OCI-LY1 (cell line): ENCODE data around the gene ZP2.

ENCODE experiments used
- H2AFZ ChIP-seq: fragments of 200-600 bp; sonication (generic), shearing (Covaris generic); 2 replicates; pipeline ENCODE4 v1.6.0; 2014; ENCODE audit warnings: antibody characterized with exemption, mild to moderate bottlenecking, low read length
- H3F3A ChIP-seq: fragments of 200-600 bp; sonication (generic), shearing (Covaris generic); 2 replicates; pipeline ENCODE4 v1.6.0; 2014; ENCODE audit warnings: mild to moderate bottlenecking, antibody characterized with exemption, low read length, moderate library complexity; ENCODE audit not compliant: insufficient read depth
- H3K27ac ChIP-seq: fragments of 200-600 bp; sonication (generic); 2 replicates; pipeline ENCODE4 v1.5.1; 2014; ENCODE audit warnings: low read length, mixed run types, mild to moderate bottlenecking, low read depth; ENCODE audit not compliant: poor library complexity, severe bottlenecking
- H3K27me3 ChIP-seq: fragments of 200-600 bp; sonication (generic); 2 replicates; pipeline ENCODE4 v1.6.0; 2014; ENCODE audit warnings: antibody characterized with exemption, mild to moderate bottlenecking, low read length, moderate library complexity; ENCODE audit not compliant: insufficient read depth
- H3K36me3 ChIP-seq: fragments of 200-600 bp; sonication (generic); 2 replicates; pipeline ENCODE4 v1.6.1; 2014; ENCODE audit warnings: mild to moderate bottlenecking, antibody characterized with exemption, low read length, moderate library complexity, mixed read lengths; ENCODE audit not compliant: insufficient read depth
- H3K4me1 ChIP-seq: fragments of 200-600 bp; sonication (generic); 2 replicates; pipeline ENCODE4 v1.5.1; 2014; ENCODE audit warnings: mild to moderate bottlenecking, low read length, moderate library complexity; ENCODE audit not compliant: insufficient read depth, severe bottlenecking
- H3K4me2 ChIP-seq: fragments of 200-600 bp; sonication (generic), shearing (Covaris generic); 2 replicates; pipeline ENCODE4 v1.6.1; 2014; ENCODE audit warnings: low read length
- H3K4me3 ChIP-seq: fragments of 200-600 bp; sonication (generic); 2 replicates; pipeline ENCODE4 v1.5.1; 2014; ENCODE audit warnings: low read length, low read depth, mild to moderate bottlenecking, mixed read lengths; ENCODE audit not compliant: poor library complexity, severe bottlenecking
- H3K79me2 ChIP-seq: fragments of 200-600 bp; shearing (Covaris generic); 2 replicates; pipeline ENCODE4 v1.6.1; 2016; ENCODE audit warnings: mixed run types, low read length, mixed read lengths; ENCODE audit not compliant: insufficient read depth
- H3K9ac ChIP-seq: fragments of 200-600 bp; sonication (generic), shearing (Covaris generic); 2 replicates; pipeline ENCODE4 v1.6.1; 2014; ENCODE audit warnings: mild to moderate bottlenecking, low read length, mixed read lengths
- H3K9me2 ChIP-seq: fragments of 200-600 bp; sonication (generic), shearing (Covaris generic); 2 replicates; pipeline ENCODE4 v1.6.1; 2014; ENCODE audit warnings: low read depth, mild to moderate bottlenecking, low read length, mixed read lengths
- H3K9me3 ChIP-seq: fragments of 200-600 bp; shearing (Covaris generic); 2 replicates; pipeline ENCODE4 v1.6.1; 2014; ENCODE audit warnings: low read length, mixed read lengths
- H4K20me1 ChIP-seq: fragments of 200-600 bp; sonication (generic), shearing (Covaris generic); 2 replicates; pipeline ENCODE4 v1.6.0; 2016; ENCODE audit warnings: mild to moderate bottlenecking, low read length; ENCODE audit not compliant: insufficient read depth
- CTCF ChIP-seq: fragments of 200-600 bp; sonication (generic), shearing (Covaris generic); IDR thresholded peaks from 2 replicates; pipeline ENCODE4 v1.5.1; 2017; ENCODE audit warnings: mild to moderate bottlenecking, antibody characterized with exemption, low read length, moderate library complexity, mixed read lengths
- EZH2 ChIP-seq: fragments of 200-600 bp; sonication (generic), shearing (Covaris generic); IDR thresholded peaks from 2 replicates; pipeline ENCODE4 v1.8.0; 2017; ENCODE audit warnings: borderline replicate concordance, mixed run types, mild to moderate bottlenecking, antibody characterized with exemption, low read length, moderate library complexity, mixed read lengths

The ZP2 gene

GRCh38 chr16:21150375-21151001 is 60.9 kb downstream of the ZP2 start, which contains the start of gene DNAH3:
TSS of gene DNAH3 (minus strand) at chr16:21150846. CDS start at chr16:21150319, 527 bp downstream.
- no peaks in the 10 kb centered on the region for H3K36me3 ChIP-seq
- H3K9me3 ChIP-seq = no peaks in the 10 kb centered on the region
- TF ChIP-seq EZH2 (no peak), CTCF (no peak)
- H3F3A ChIP-seq = no peaks in the 10 kb centered on the region
- H3K27ac ChIP-seq = no peak within 1 kb of the TSS
- no peaks in the 10 kb centered on the region for H3K9me2 ChIP-seq
- H3K4me2 ChIP-seq = no peak within 1 kb of the TSS
- no peak within 1 kb of the TSS for H2AFZ ChIP-seq
- no peak within 1 kb of the TSS for H3K9ac ChIP-seq
- no peaks in the 10 kb centered on the region for H3K27me3 ChIP-seq
- no peaks in the 10 kb centered on the region for H3K79me2 ChIP-seq
- no peaks in the 10 kb centered on the region for H4K20me1 ChIP-seq
- no peak within 1 kb of the TSS for H3K4me3 ChIP-seq
- no peaks in the 10 kb centered on the region for H3K4me1 ChIP-seq
